Endothelial cell of umbilical vein (primary cell): ENCODE data around the gene ELMO1. TPM values are rescaled to one million over a fixed set of nuclear protein-coding genes. Genes with fewer than 3 reads are reported as not detected.

Experiments
- BruUV-seq: library from RNA; stranded (reverse); fragments of 400-500 nt; replicated peaks from 2 replicates; lab custom pipeline; 2021; lab: Mats Ljungman, UMichigan
- CTCF ChIA-PET: fragments of 300-600, 350-600 bp; sonication (Branson Sonifier 250); formaldehyde crosslinking; loops from one replicate; lab custom pipeline; 2021; ENCODE audit warnings: antibody characterized with exemption, inconsistent platforms; lab: Charles Lee
- POLR2A ChIA-PET: fragments of 300-600, 350-600 bp; sonication (Branson Sonifier 250); formaldehyde crosslinking; loops from one replicate; lab custom pipeline; 2021; ENCODE audit warnings: antibody characterized with exemption, inconsistent platforms; lab: Charles Lee
- DNase-seq: peaks from one replicate; pipeline ENCODE4 v3.0.0-alpha.2; 2011; ENCODE audit warnings: low read depth, low spot score
- FAIRE-seq: peaks from 2 replicates; lab custom pipeline; 2011; peaks lifted over from hg19 to GRCh38; lab: Jason Lieb, UNC
- H2AFZ ChIP-seq: 2 replicates; pipeline ENCODE4 v1.6.0; 2012; ENCODE audit warnings: low read depth, low read length, control low read depth, inconsistent platforms
- H3K27ac ChIP-seq: 2 replicates; pipeline ENCODE4 v1.5.1; 2011; ENCODE audit warnings: low read depth, mild to moderate bottlenecking, control low read depth, low read length, moderate library complexity; ENCODE audit not compliant: insufficient read depth
- H3K27me3 ChIP-seq, 2 experiments: 2 replicates each; pipeline versions ENCODE4 v1.6.0 to v1.6.1; 2011; ENCODE audit warnings: low read length in 2 of 2, mixed read lengths in 1 of 2; ENCODE audit not compliant: control insufficient read depth in 2 of 2, insufficient read depth in 2 of 2
- H3K36me3 ChIP-seq, 2 experiments: 2 replicates in 1 of 2; 3 replicates in 1 of 2; pipeline ENCODE4 v1.5.1; 2011; ENCODE audit warnings: low read length in 2 of 2, mild to moderate bottlenecking in 1 of 2, moderate library complexity in 1 of 2; ENCODE audit not compliant: control insufficient read depth in 2 of 2, insufficient read depth in 2 of 2; ENCODE audit errors: extremely low read depth in 1 of 2
- H3K4me1 ChIP-seq: 3 replicates; pipeline ENCODE4 v1.5.1; 2011; ENCODE audit warnings: mild to moderate bottlenecking, low read length; ENCODE audit not compliant: control insufficient read depth, insufficient read depth; ENCODE audit errors: extremely low read depth
- H3K4me2 ChIP-seq: 2 replicates; pipeline ENCODE4 v1.6.1; 2011; ENCODE audit warnings: low read length, control low read depth, mixed read lengths; ENCODE audit not compliant: insufficient read depth
- H3K4me3 ChIP-seq, 3 experiments: fragments of 200-600 bp in 1 of 3; sonication (generic), shearing (Covaris generic) in 1 of 3; replicated peaks in 1 of 3; 2 replicates each; pipeline ENCODE4 v1.5.1; 2011 to 2016; ENCODE audit warnings: control low read depth in 3 of 3, low read length in 3 of 3, mild to moderate bottlenecking in 2 of 3, inconsistent platforms in 1 of 3, low read depth in 1 of 3, moderate library complexity in 1 of 3; ENCODE audit not compliant: insufficient read depth in 1 of 3
- H3K79me2 ChIP-seq: 2 replicates; pipeline ENCODE4 v1.6.0; 2012; ENCODE audit warnings: low read length, inconsistent platforms; ENCODE audit not compliant: control insufficient read depth, insufficient read depth
- H3K9ac ChIP-seq: replicated peaks from 2 replicates; pipeline ENCODE3; 2011; ENCODE audit warnings: low read length, control low read depth; ENCODE audit not compliant: insufficient read depth; ENCODE audit errors: extremely low read depth
- H3K9me1 ChIP-seq: replicated peaks from 3 replicates; pipeline ENCODE4 v1.6.0; 2011; ENCODE audit warnings: mild to moderate bottlenecking, low read length; ENCODE audit not compliant: control insufficient read depth, insufficient read depth; ENCODE audit errors: extremely low read depth
- H3K9me3 ChIP-seq: replicated peaks from 2 replicates; pipeline ENCODE4 v1.5.1; 2012; ENCODE audit warnings: low read length, inconsistent platforms; ENCODE audit not compliant: control insufficient read depth, insufficient read depth
- H4K20me1 ChIP-seq: replicated peaks from 2 replicates; pipeline ENCODE3; 2011; ENCODE audit warnings: mild to moderate bottlenecking, low read length; ENCODE audit not compliant: control insufficient read depth, insufficient read depth; ENCODE audit errors: extremely low read depth
- EZH2 ChIP-seq: IDR thresholded peaks from 2 replicates; pipeline ENCODE4 v1.6.1; 2012; ENCODE audit warnings: borderline replicate concordance, low read depth, mild to moderate bottlenecking, moderate library complexity, low read length, inconsistent platforms; ENCODE audit not compliant: severe bottlenecking
- FOS ChIP-seq: IDR thresholded peaks from 2 replicates; pipeline ENCODE4 v1.6.1; 2011; ENCODE audit warnings: mild to moderate bottlenecking, low read length, moderate library complexity, borderline replicate concordance; ENCODE audit not compliant: insufficient read depth
- MYC ChIP-seq: IDR thresholded peaks from one replicate; pipeline ENCODE4 v1.6.1; 2011; ENCODE audit warnings: mild to moderate bottlenecking, low read depth, low read length
- POLR2A ChIP-seq: IDR thresholded peaks from 2 replicates; pipeline ENCODE4 v1.6.1; 2012; ENCODE audit warnings: low read depth, mild to moderate bottlenecking, control low read depth, low read length
- dilution Hi-C: fragments of 300-500 bp; cut with MboI; formaldehyde crosslinking; loops from one replicate; pipeline ENCODE4 v1.15.0; 2019; ENCODE audit warnings: low sequenced_read_pairs; ENCODE audit not compliant: extremely low pct_ligation_motif_present
- intact Hi-C: fragments of 100-400 bp; cut with micrococcal nuclease; formaldehyde crosslinking; loops from one replicate; pipeline ENCODE4 v1.10.0; 2022
- polyA plus RNA-seq, 4 experiments: library from polyadenylated mRNA; depleted of rRNA in 3 of 4; stranded (reverse) in 3 of 4; unstranded in 1 of 4; fragments of >200 nt; gene quantifications; 2 replicates each; pipeline versions ENCODE4 v1.2.1 to v1.2.3, GENCODE V29; 2011 to 2012; ENCODE audit warnings: missing spikeins in 1 of 4
- total RNA-seq: library from RNA; stranded (reverse); gene quantifications from 2 replicates; pipeline ENCODE4 v1.2.3, GENCODE V29; 2021
- TF ChIP-seq, protein P1 (sequence below), 2 donors: IDR thresholded peaks; 1 replicate in 1 of 2; 2 replicates in 1 of 2; pipeline ENCODE4 v1.5.1; 2011; ENCODE audit warnings: low read length in 2 of 2, mild to moderate bottlenecking in 2 of 2, moderate library complexity in 2 of 2, control low read depth in 1 of 2, inconsistent platforms in 1 of 2, low read depth in 1 of 2; ENCODE audit not compliant: insufficient read depth in 1 of 2; ENCODE audit errors: extremely low read depth in 1 of 2

ELMO1 gene
- total and polyA plus RNA-seq, 2 donors (not counting 3 experiments of a cell fraction or from before 2014, with no cell fraction given) = 17.0 to 30.6 TPM

DNA sequence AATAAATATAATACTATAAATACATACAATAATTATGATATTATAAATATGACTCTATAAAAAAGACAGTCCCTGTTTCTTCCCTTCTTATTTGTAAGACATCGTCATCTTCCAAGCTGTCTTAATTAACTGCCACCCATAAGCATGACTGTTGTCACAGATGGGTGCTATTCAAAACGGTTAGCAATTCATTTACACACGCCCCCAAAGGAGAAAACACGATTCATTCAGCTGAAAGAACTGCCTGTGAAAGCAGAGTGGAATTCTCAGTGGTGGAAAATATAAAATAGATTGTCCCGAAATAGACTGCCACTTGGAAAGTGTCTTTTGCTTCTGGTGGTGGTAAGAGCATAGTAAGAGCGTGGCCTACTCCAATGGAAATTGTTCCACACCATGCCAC, 48.9 kb upstream of the ELMO1 start:
- CTCF ChIA-PET = interaction anchor here (1.6 to 6.7 kb wide), 4 partner anchors 9 to 263 kb away, joined by 6 to 94 read pairs (median 62); no protein-coding TSS in a partner anchor
- dilution Hi-C loops (no loop called here), intact Hi-C loops (no loop called here)

DNA sequence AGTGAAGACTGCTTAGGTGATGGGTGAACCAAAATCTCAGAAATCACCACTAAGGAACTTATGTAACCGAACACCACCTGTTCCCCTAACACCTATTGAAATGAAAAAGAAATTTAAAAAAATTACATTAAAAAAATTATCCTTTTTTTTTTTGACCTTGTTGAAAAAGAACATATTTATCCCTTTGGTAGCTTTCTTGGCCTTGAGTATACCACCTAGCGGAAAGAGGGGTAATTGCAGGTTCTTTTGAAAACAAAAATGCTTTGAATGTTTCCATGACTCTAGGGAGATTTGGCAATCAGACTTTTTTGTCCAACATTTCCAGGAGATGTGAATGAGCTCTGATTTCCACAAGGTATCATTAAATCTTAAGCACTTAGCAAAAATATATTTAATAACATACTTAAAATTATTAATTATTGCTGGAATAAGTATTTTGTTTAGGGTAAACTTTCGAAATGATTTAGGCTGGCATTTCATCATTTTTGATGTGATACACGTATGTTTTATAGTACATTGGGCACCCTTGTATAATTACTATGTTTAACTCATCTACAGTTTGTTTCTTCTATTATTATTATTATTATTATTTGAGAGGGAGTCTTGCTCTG, 47.0 kb upstream of the ELMO1 start:
- ChIA-PET CTCF (interaction anchor here (0.7 to 6.7 kb wide), 45 partner anchors 10 to 286 kb away, joined by 3 to 94 read pairs (median 5); partner anchors contain the start of gene ELMO1), POLR2A (interaction anchor here (0.6 kb wide), 1 partner anchor 296 kb away, joined by 3 read pairs; no protein-coding TSS in a partner anchor)
- H3K9me3 ChIP-seq = no peaks in the 10 kb centered on the region
- H2AFZ ChIP-seq = no peak overlapping the region
- no peaks in the 10 kb centered on the region for H3K27me3 ChIP-seq
- TF ChIP-seq, protein P1, sequence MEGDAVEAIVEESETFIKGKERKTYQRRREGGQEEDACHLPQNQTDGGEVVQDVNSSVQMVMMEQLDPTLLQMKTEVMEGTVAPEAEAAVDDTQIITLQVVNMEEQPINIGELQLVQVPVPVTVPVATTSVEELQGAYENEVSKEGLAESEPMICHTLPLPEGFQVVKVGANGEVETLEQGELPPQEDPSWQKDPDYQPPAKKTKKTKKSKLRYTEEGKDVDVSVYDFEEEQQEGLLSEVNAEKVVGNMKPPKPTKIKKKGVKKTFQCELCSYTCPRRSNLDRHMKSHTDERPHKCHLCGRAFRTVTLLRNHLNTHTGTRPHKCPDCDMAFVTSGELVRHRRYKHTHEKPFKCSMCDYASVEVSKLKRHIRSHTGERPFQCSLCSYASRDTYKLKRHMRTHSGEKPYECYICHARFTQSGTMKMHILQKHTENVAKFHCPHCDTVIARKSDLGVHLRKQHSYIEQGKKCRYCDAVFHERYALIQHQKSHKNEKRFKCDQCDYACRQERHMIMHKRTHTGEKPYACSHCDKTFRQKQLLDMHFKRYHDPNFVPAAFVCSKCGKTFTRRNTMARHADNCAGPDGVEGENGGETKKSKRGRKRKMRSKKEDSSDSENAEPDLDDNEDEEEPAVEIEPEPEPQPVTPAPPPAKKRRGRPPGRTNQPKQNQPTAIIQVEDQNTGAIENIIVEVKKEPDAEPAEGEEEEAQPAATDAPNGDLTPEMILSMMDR (IDR thresholded peaks at IDR 0.05; ENCODE audit: extremely low read depth in 1 of 2, insufficient read depth in 1 of 2, low read depth in 1 of 2, low read length in 2 of 2) = peak; percentile 42 to 57
- TF ChIP-seq MYC (no peak), FOS (no peak)
- H3K4me1 ChIP-seq = no peaks in the 10 kb centered on the region
- H3K4me2 ChIP-seq = no peak overlapping the region
- intact Hi-C loops (loop anchor here (1.0 to 2.0 kb wide), 3 partner anchors 47 to 260 kb away; partner anchors contain the start of gene ELMO1), dilution Hi-C loops (no loop called here)
- BruUV-seq = no TSS peak
- no peaks in the 10 kb centered on the region for H3K9me1 ChIP-seq
- H3K79me2 ChIP-seq = no peaks in the 10 kb centered on the region
- peak; percentile 52 for DNase-seq
- H4K20me1 ChIP-seq = no peaks in the 10 kb centered on the region
- H3K27ac ChIP-seq = no peak overlapping the region
- no peaks in the 10 kb centered on the region for H3K36me3 ChIP-seq
- H3K9ac ChIP-seq = no peak overlapping the region
- peak; percentile 86 for FAIRE-seq
- H3K4me3 ChIP-seq = no peak overlapping the region

More for the DNA sequence above, 48.9 kb upstream of the ELMO1 start:
- H3K27ac ChIP-seq = no peak overlapping the region
- POLR2A ChIA-PET = no interaction called here
- H3K79me2 ChIP-seq = no peaks in the 10 kb centered on the region
- DNase-seq (no peak), FAIRE-seq (no peak)
- H2AFZ ChIP-seq = no peak overlapping the region
- BruUV-seq = no TSS peak
- H3K27me3 ChIP-seq = no peaks in the 10 kb centered on the region
- H3K36me3 ChIP-seq = no peaks in the 10 kb centered on the region
- H4K20me1 ChIP-seq = no peaks in the 10 kb centered on the region
- H3K9me3 ChIP-seq = no peaks in the 10 kb centered on the region
- no peak for TF ChIP-seq POLR2A
- no peak for TF ChIP-seq EZH2
- H3K9me1 ChIP-seq = no peaks in the 10 kb centered on the region
- H3K4me1 ChIP-seq = no peaks in the 10 kb centered on the region
- H3K9ac ChIP-seq = no peak overlapping the region
- H3K4me2 ChIP-seq = no peak overlapping the region
- no peak overlapping the region for H3K4me3 ChIP-seq
